Fibroblast of the conjunctiva (primary cell): ENCODE measurements around the gene GRIK5.
A peak's percentile ranks its signal among the peaks of the same experiment; 100 is the strongest.

Experiments used
- DNase-seq: peaks from one replicate; pipeline ENCODE4 v3.0.0-alpha.2; 2010; ENCODE audit warnings: low read depth

The GRIK5 gene

GRCh38 chr19:41990615-41991014, 79.4 kb downstream of the GRIK5 start:
- DNase-seq = no peak

DNA sequence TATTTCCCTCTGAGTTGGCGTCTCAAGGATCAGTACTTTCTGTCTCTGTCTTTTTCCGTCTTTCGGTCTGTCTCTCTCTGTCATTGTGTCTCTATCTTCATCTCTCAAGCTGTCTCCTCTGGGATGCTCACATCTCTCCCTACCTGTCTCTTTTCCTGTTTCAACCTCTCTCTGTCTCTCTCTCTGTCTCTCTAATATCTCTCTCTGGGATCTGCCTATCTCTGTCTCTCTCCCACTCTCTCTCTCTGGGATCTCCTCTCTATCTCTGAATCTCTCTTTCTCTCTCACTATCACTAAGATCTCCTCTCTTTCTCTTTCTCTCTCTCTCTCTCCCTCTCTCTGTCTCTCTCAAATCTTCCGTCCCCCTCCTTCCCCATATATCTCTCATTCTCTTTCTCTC, 80.0 kb downstream of the GRIK5 start:
- DNase-seq = no peak

- no peak for DNase-seq
Measured at GRCh38 chr19:41988947-41989346, 81.1 kb downstream of the GRIK5 start.

DNA sequence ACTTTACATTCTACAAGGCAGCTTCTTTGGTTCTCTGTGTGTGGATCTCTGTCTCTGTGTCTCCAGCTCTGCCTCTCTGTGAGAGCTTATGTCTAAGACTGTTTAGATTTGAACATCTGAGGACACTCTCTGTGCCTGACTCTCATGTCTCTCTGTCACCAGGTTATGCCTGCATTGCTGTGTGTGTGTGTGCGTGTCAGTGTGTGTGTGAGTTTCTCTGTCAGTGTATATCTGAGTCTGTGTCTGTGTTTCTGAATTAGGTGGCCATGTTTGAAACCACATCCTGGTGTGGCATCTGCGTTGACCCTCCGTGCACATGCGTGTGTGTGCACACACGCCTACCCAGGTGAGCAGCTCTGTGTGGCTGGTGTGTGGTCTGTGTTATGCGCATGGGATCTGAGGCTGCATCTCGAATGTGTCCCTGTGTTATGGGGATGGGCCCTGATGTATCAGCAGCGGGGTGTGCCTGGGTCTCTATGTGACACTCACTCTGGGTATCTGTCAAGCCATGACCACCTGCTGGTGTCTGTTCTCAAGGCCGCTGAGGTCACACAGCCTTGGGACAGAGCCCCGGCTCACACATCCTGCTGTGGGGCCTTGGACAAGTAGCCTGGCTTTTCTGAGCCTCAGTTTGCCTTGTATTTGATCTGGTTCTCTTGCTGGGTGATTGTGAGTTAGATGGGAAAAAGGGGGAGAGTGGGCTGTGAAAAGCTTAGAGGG, 82.7 kb downstream of the GRIK5 start:
- no peak for DNase-seq

- no peak for DNase-seq
Measured at GRCh38 chr19:41984961-41985360, 85.0 kb downstream of the GRIK5 start.

- DNase-seq = no peak
Measured at GRCh38 chr19:41981724-41982123, 88.3 kb downstream of the GRIK5 start.

- DNase-seq = no peak
Measured at GRCh38 chr19:41978470-41978869, 91.5 kb downstream of the GRIK5 start.

DNA sequence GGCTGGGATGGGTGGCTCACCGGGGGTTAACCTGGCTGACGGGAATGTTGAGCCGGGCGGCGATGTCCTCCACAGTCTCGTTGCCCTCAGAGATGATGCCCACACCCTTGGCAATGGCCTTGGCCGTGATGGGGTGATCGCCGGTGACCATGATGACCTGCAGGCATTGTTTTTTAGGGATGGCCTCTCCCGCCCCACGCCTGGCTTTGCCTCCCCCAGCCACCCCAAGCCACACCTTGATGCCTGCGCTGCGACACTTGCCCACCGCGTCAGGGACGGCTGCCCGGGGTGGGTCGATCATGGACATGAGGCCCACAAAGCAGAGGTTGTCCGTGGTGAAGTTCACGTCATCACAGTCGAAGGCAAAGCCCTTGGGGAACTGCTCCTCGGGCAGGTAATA, 92.1 kb downstream of the GRIK5 start:
- DNase-seq = no peak

GRCh38 chr19:41974652-41975051, 95.4 kb downstream of the GRIK5 start:
- no peak for DNase-seq

- no peak for DNase-seq
Measured at GRCh38 chr19:41971363-41971762, 98.6 kb downstream of the GRIK5 start.

GRCh38 chr19:41969772-41970458, 100.1 kb downstream of the GRIK5 start:
- DNase-seq = no peak

DNA sequence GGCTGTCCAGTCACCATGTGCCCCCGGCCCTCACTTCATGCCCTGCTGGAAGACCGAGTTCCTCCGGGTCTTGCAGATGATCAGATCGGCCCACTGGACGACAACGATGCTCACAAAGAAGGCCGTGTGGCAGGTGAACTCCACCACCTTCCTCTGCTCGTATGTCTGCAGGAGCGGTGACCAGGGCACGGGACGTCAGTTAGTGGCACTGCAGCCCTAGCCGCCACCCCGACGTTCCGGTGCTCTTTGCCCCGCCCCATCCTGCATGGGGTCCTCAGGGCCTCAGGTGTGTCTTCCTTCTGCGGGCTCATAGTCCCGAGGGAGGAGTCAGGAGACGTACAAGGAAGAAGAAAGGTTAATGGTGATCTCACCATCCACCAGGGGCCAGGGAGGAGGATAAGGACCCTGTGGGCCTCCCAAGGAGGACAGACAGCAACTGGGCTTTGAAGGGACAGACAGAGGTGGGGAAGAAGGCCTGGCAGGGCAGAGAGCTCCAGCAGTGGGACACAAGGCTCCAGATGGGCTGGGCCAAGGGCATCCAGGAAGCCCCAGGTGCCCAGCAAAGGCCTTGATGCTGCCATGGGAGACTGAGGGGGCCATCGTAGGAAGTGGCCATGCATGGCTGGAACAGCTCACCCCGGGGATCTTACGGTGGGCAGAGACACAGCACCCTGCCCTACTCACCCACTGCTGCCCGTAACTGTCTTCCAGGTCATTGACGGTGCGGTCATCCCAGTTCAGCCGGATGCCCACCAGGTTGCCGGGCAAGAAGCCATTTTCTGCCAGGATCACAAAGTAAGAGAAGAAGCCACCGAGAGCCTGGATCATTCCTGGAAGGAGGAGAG, 101.0 kb downstream of the GRIK5 start:
- DNase-seq = no peak

DNA sequence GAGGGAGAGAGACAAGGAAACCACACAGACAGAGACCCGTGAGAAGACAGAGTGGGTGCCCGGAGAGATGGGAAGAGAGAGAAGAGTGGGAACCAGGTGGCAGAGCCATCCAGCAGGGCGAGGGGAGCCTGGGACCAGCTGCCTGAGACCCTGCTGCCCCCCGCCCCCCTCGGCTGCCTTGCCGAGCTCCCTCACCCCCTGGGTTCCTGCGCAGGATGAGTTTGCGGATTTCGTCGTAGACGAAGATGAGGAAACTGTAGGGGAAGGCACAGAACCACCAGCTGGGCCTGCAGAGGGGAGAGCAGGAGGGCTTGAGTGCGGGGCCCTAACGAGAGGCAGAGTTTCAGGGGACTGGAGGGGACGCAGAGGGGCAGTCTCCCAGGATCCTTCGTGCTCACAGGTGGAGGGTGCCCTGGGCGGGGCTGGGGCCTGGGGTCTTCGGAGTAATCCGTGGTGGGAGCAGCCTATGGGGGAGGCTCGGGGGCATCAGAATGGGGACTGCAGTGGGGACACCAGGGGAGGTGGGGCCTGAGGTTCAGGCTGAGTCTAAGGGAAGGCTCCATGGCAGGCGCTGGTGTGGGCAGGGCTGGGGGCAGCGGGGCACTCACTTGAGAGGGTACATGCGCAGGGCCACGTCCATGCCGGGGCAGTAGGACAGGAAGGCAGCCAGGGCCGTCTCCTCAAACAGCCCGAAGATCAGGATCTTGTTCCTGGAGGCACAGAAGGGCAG, 102.8 kb downstream of the GRIK5 start:
- DNase-seq = no peak

DNA sequence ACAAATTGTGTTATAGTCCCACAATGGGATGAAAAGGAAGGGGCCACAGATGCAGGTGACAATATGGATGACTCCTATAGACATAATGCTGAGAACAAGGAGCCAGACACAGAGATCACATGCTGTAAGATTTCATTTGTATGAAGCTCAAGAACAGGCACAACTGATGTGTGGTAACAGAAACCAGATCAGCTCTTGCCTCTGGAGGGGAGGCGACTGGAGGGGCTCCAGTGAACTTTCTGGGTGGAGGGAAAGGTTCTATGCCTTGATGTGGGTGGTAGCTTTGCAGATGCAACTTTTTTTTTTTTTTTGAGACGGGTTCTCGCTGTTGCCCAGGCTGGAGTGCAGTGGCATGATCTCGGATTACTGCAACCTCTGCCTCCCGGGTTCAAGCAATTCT, 104.9 kb downstream of the GRIK5 start:
- DNase-seq = no peak

DNA sequence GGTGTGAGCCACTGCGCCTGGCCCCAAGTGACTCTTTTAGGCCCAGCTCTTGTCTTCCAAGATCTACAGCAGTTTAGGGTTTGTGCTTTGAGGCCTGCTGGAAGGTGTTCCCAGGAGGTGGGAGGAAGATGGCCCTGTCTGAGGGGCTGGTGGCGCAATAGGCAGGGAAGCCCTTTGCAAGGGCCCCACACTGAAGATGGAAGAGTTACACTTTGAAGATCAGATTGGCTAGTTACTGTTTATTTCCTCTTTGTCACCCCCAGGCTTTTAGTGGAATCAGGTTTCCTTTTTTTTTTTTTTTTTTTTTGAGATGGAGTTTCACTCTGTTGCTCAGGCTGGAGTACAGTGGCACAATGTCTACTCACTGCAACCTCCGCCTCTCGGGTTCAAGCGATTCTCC, 109.0 kb downstream of the GRIK5 start:
- no peak for DNase-seq

DNA sequence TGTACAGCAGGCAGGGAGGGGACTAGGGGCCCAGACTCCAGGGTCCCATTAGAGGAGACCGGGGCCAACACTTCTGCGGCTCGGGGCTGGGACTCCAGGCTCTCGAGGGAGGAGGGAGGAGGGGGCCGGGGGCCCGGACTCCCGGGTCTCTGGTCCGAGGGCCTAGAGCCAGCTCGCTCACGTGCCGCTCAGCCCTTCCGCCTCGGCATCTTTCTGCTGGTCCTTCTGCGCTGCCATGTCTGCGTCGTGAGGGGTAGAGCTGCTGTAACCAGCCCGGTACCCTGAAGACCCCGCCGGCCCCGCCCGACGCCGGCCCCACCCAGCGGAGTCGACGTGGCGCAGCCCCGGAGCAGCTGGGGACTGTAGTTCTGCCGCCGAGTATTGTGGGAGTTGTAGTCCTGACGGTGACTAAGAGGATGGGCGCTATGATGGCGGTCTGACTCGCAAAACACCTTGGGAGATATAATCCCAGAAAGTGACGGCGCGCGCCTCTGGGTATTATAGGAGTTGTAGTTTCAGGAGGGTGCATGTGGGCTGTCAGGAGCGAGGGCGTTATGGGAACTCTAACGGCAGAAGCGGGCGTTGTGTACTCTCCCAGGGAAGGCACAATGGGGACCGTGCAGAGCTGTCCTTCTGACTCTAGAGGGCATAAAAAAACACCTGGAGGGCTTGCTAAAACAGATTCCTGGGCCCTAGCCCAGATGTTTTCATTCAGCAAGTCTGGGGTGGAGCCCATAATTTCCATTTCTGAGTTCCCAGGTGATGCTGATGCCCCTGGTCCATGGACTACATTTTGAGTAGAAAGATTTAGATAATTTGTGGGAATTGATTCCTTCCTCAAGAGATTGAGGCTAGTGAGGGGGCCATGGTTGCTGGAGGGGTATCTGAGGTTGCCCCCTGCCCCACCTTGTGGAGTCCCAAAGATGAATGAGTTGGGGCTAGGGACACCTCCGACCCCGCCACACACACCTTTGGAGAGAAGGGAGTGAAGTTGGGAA, 110.7 kb downstream of the GRIK5 start, which contains the start of gene RABAC1:
Gene RABAC1, minus strand, starts transcription at position 266 of the 998 bp plus-strand sequence. Its CDS starts 29 bp downstream, at position 237.
- peak; percentile 82 for DNase-seq

DNA sequence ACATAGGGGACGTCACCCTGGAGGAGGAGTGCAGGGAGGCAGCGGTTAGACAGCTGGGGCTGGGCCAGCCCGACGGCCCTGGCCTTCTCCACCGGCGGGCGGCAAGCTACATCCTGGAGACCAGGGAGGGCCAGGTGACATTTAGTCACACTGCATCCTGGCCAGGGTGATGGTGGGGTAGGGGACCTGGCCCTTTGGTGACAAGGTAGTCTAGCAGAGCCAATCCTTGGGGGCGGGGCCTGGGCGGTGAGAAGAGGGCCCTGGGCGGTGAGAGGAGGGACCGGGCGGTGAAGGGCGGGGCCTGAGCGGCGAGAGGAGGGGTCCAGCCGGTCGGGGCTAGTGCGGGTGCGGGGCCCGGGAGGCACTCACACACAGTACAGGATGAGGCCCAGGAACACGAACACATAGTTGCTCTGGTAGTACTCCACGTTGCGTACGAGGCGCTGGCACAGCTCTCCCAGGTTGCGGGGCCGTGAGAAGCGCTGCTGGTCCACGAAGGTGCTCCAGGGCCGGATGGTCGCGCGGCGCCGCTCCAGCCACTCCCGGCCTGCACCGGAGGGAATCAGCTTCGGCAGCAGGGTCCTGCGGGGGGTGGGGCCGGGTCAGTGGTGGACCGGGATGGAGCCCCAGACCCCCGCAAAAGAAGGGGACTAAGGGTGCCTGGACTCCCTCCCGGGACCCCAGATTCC, 111.5 kb downstream of the GRIK5 start:
- DNase-seq = peak; percentile 26

- peak; percentile 63 for DNase-seq
Measured at GRCh38 chr19:41957838-41958366, 112.1 kb downstream of the GRIK5 start.

- DNase-seq = no peak
Measured at GRCh38 chr19:41957161-41957837, 112.7 kb downstream of the GRIK5 start.
